H9 (cell line): Measurements from ENCODE around the gene PDE7B. TPM values are rescaled to one million over a fixed set of nuclear protein-coding genes. Genes with fewer than 3 reads are reported as not detected.

Experiments
- DNase-seq: peaks from one replicate; pipeline ENCODE4 v3.0.0-alpha.2; 2017
- H2AFZ ChIP-seq: one replicate; pipeline ENCODE4 v1.6.1; 2013; ENCODE audit warnings: mild to moderate bottlenecking, low read length, control low read depth, moderate library complexity
- H2AK5ac ChIP-seq: 2 replicates; pipeline ENCODE4 v1.6.1; 2013; ENCODE audit warnings: low read length, control low read depth, mixed read lengths; ENCODE audit not compliant: insufficient read length
- H2BK120ac ChIP-seq: one replicate; pipeline ENCODE4 v1.6.1; 2013; ENCODE audit warnings: low read depth, mild to moderate bottlenecking, low read length, control low read depth, inconsistent platforms; ENCODE audit not compliant: poor library complexity, severe bottlenecking
- H2BK12ac ChIP-seq: 2 replicates; pipeline ENCODE4 v1.6.1; 2013; ENCODE audit warnings: low read length, control low read depth, mixed read lengths, low read depth; ENCODE audit not compliant: insufficient read length
- H2BK15ac ChIP-seq: 2 replicates; pipeline ENCODE4 v1.6.1; 2013; ENCODE audit warnings: low read depth, low read length, control low read depth
- H2BK20ac ChIP-seq: one replicate; pipeline ENCODE4 v1.6.1; 2013; ENCODE audit warnings: low read depth, mild to moderate bottlenecking, low read length, control low read depth, inconsistent platforms; ENCODE audit not compliant: poor library complexity, severe bottlenecking
- H2BK5ac ChIP-seq: 2 replicates; pipeline ENCODE4 v1.6.1; 2013; ENCODE audit warnings: low read length, control low read depth, mixed read lengths; ENCODE audit not compliant: insufficient read length
- H3K14ac ChIP-seq: 2 replicates; pipeline ENCODE4 v1.6.1; 2013; ENCODE audit warnings: low read length, control low read depth; ENCODE audit not compliant: insufficient read depth
- H3K18ac ChIP-seq: 2 replicates; pipeline ENCODE4 v1.6.1; 2013; ENCODE audit warnings: low read depth, mild to moderate bottlenecking, mixed read lengths, low read length, control low read depth; ENCODE audit not compliant: insufficient read length
- H3K23ac ChIP-seq: 2 replicates; pipeline ENCODE4 v1.6.1; 2013; ENCODE audit warnings: low read length, control low read depth, mixed read lengths, low read depth; ENCODE audit not compliant: insufficient read length
- H3K23me2 ChIP-seq: 2 replicates; pipeline ENCODE4 v1.6.1; 2013; ENCODE audit warnings: low read depth, mild to moderate bottlenecking, mixed read lengths, low read length, control low read depth; ENCODE audit not compliant: insufficient read length, poor library complexity, severe bottlenecking
- H3K27ac ChIP-seq: 2 replicates; pipeline ENCODE4 v1.5.1; 2013; ENCODE audit warnings: low read length, control low read depth, mixed read lengths, low read depth; ENCODE audit not compliant: insufficient read length
- H3K27me3 ChIP-seq: 2 replicates; pipeline ENCODE4 v1.6.1; 2013; ENCODE audit warnings: low read length, control low read depth, inconsistent platforms; ENCODE audit not compliant: insufficient read depth
- H3K4ac ChIP-seq: 2 replicates; pipeline ENCODE4 v1.6.1; 2013; ENCODE audit warnings: low read depth, mild to moderate bottlenecking, control low read depth, inconsistent platforms, low read length, moderate library complexity
- H3K4me1 ChIP-seq: 2 replicates; pipeline ENCODE4 v1.6.1; 2013; ENCODE audit warnings: low read length, control low read depth, inconsistent platforms; ENCODE audit not compliant: insufficient read depth
- H3K4me2 ChIP-seq: 2 replicates; pipeline ENCODE4 v1.6.1; 2013; ENCODE audit warnings: low read length, control low read depth, mixed read lengths; ENCODE audit not compliant: insufficient read length, insufficient read depth
- H3K56ac ChIP-seq: 2 replicates; pipeline ENCODE4 v1.6.1; 2013; ENCODE audit warnings: low read depth, mild to moderate bottlenecking, mixed read lengths, low read length, control low read depth; ENCODE audit not compliant: insufficient read length
- H3K79me1 ChIP-seq: 2 replicates; pipeline ENCODE4 v1.6.1; 2013; ENCODE audit warnings: low read depth, mild to moderate bottlenecking, moderate library complexity, low read length, control low read depth, inconsistent platforms; ENCODE audit not compliant: insufficient read depth, poor library complexity, severe bottlenecking
- H3K79me2 ChIP-seq: 2 replicates; pipeline ENCODE4 v1.6.1; 2013; ENCODE audit warnings: low read length, control low read depth, inconsistent platforms; ENCODE audit not compliant: insufficient read depth
- H3K9ac ChIP-seq: 2 replicates; pipeline ENCODE4 v1.6.1; 2013; ENCODE audit warnings: low read length, control low read depth, mixed read lengths; ENCODE audit not compliant: insufficient read length; ENCODE audit errors: extremely low read depth
- H3K9me3 ChIP-seq: one replicate; pipeline ENCODE4 v1.6.1; 2013; ENCODE audit warnings: low read depth, low read length, inconsistent platforms; ENCODE audit not compliant: control insufficient read depth
- H3T11ph ChIP-seq: one replicate; pipeline ENCODE4 v1.6.1; 2013; ENCODE audit warnings: mild to moderate bottlenecking, low read length, control low read depth, inconsistent platforms
- H4K20me1 ChIP-seq: one replicate; pipeline ENCODE4 v1.6.1; 2013; ENCODE audit not compliant: control insufficient read depth, insufficient read length, insufficient read depth
- H4K5ac ChIP-seq: 2 replicates; pipeline ENCODE4 v1.6.1; 2013; ENCODE audit warnings: low read depth, mild to moderate bottlenecking, mixed read lengths, low read length, control low read depth; ENCODE audit not compliant: insufficient read length
- H4K8ac ChIP-seq: replicated peaks from 2 replicates; pipeline ENCODE4 v1.6.1; 2013; ENCODE audit warnings: low read length, control low read depth, mixed read lengths, low read depth; ENCODE audit not compliant: insufficient read length
- H4K91ac ChIP-seq: 2 replicates; pipeline ENCODE4 v1.6.1; 2013; ENCODE audit warnings: low read depth, mild to moderate bottlenecking, moderate library complexity, mixed read lengths, low read length, control low read depth; ENCODE audit not compliant: insufficient read length
- H3K27ac Mint-ChIP-seq, 3 experiments: 2 replicates in 2 of 3; 3 replicates in 1 of 3; pipeline ENCODE4 v1.8.0; 2020 to 2021; ENCODE audit warnings: mixed read lengths in 3 of 3, mild to moderate bottlenecking in 1 of 3, moderate library complexity in 1 of 3
- H3K27me3 Mint-ChIP-seq: 2 replicates; pipeline ENCODE4 v1.8.0; 2021; ENCODE audit warnings: low read depth, mild to moderate bottlenecking, moderate library complexity, mixed read lengths
- H3K36me3 Mint-ChIP-seq, 3 experiments: 2 replicates in 2 of 3; 3 replicates in 1 of 3; pipeline ENCODE4 v1.8.0; 2020 to 2021; ENCODE audit warnings: low read depth in 3 of 3, mixed read lengths in 3 of 3; ENCODE audit not compliant: insufficient read depth in 1 of 3
- H3K4me1 Mint-ChIP-seq, 2 experiments: 2 replicates each; pipeline ENCODE4 v1.8.0; 2020; ENCODE audit warnings: mixed read lengths in 2 of 2
- H3K4me3 Mint-ChIP-seq, 2 experiments: 2 replicates in 1 of 2; 3 replicates in 1 of 2; pipeline ENCODE4 v1.8.0; 2020 to 2021; ENCODE audit warnings: mild to moderate bottlenecking in 2 of 2, mixed read lengths in 2 of 2, moderate library complexity in 1 of 2
- H3K9me3 Mint-ChIP-seq, 2 experiments: 2 replicates in 1 of 2; 3 replicates in 1 of 2; pipeline ENCODE4 v1.8.0; 2020; ENCODE audit warnings: mild to moderate bottlenecking in 2 of 2, mixed read lengths in 2 of 2, moderate library complexity in 1 of 2
- WGBS: extraction: QIAGEN DNeasy Blood & Tissue Kit; methylation state at CpG from one replicate; pipeline ENCODE4 v1.1.7; 2013; ENCODE audit warnings: missing lambda C conversion rate, low lambda C conversion rate, mixed read lengths; ENCODE audit not compliant: insufficient read length; ENCODE audit errors: extremely low coverage; 5-methylcytosine and 5-hydroxymethylcytosine counted together
- total RNA-seq: library from RNA; stranded (reverse); gene quantifications from 2 replicates; pipeline ENCODE4 v1.2.1, GENCODE V29; 2021
- TF ChIP-seq, protein P1 (sequence below): fragments of 200-600 bp; sonication (generic); conservative IDR thresholded peaks from 3 replicates; pipeline ENCODE4 v1.8.0; 2021; ENCODE audit warnings: antibody characterized with exemption, mild to moderate bottlenecking

PDE7B gene
- total RNA-seq, 1 experiment from 2014 or later = not detected

DNA sequence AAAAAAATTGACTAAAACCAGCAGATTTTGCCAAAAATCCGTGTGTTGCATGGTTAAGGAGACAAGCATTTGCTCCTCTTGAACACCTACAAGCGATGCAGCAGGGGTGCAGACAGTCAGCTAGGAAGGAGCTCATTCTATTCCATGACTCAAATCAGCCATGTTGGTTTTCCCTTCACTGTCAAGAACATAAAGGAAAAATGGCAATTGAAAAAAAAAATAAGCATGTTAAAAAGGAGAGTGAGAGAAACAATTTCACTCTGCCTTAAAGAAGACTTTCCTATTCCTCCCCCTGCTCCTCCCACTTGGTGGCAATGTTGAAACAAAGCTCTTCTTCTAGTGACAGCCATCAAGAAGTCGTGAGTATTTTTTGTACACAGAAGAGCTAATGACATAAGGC is 283.2 kb downstream of the PDE7B start:
- no peak overlapping the region for H2AK5ac ChIP-seq
- H3K23me2 ChIP-seq = no peaks in the 10 kb centered on the region
- Mint-ChIP-seq H3K4me1 (no peaks in the 10 kb centered on the region), H3K27ac (no peak overlapping the region), H3K36me3 (no peaks in the 10 kb centered on the region), H3K27me3 (no peaks in the 10 kb centered on the region), H3K9me3 (no peaks in the 10 kb centered on the region), H3K4me3 (no peak overlapping the region)
- no peak overlapping the region for H4K8ac ChIP-seq
- no peak overlapping the region for H3K4ac ChIP-seq
- H2BK12ac ChIP-seq = no peak overlapping the region
- no CpG with 5 or more reads among the region's 3 CpGs for WGBS
- H3K14ac ChIP-seq = no peak overlapping the region
- no peak overlapping the region for H3K27ac ChIP-seq
- H3T11ph ChIP-seq = no peak overlapping the region
- no peak overlapping the region for H2BK15ac ChIP-seq
- H3K27me3 ChIP-seq = no peaks in the 10 kb centered on the region
- H3K79me2 ChIP-seq = no peaks in the 10 kb centered on the region
- no peak overlapping the region for H4K5ac ChIP-seq
- TF ChIP-seq, protein P1, sequence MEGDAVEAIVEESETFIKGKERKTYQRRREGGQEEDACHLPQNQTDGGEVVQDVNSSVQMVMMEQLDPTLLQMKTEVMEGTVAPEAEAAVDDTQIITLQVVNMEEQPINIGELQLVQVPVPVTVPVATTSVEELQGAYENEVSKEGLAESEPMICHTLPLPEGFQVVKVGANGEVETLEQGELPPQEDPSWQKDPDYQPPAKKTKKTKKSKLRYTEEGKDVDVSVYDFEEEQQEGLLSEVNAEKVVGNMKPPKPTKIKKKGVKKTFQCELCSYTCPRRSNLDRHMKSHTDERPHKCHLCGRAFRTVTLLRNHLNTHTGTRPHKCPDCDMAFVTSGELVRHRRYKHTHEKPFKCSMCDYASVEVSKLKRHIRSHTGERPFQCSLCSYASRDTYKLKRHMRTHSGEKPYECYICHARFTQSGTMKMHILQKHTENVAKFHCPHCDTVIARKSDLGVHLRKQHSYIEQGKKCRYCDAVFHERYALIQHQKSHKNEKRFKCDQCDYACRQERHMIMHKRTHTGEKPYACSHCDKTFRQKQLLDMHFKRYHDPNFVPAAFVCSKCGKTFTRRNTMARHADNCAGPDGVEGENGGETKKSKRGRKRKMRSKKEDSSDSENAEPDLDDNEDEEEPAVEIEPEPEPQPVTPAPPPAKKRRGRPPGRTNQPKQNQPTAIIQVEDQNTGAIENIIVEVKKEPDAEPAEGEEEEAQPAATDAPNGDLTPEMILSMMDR = no peak
- H3K23ac ChIP-seq = no peak overlapping the region
- no peaks in the 10 kb centered on the region for H3K79me1 ChIP-seq
- no peak overlapping the region for H2BK20ac ChIP-seq
- no peak overlapping the region for H3K18ac ChIP-seq
- H2BK5ac ChIP-seq = no peak overlapping the region
- H2AFZ ChIP-seq = no peak overlapping the region
- H3K4me2 ChIP-seq = no peak overlapping the region
- no peaks in the 10 kb centered on the region for H3K9me3 ChIP-seq
- no peaks in the 10 kb centered on the region for H4K20me1 ChIP-seq
- no peak overlapping the region for H3K9ac ChIP-seq
- H3K56ac ChIP-seq = no peak overlapping the region
- H3K4me1 ChIP-seq = no peaks in the 10 kb centered on the region
- H4K91ac ChIP-seq = no peak overlapping the region
- no peak overlapping the region for H2BK120ac ChIP-seq
- DNase-seq = no peak
